ENCODE results near the gene SGCA.

SGCA gene

GRCh38 chr17:50196826-50197225 lies 31.0 kb downstream of the SGCA start:
- no peak for DNase-seq

- no peak for DNase-seq
Measured at GRCh38 chr17:50198026-50198669, 32.3 kb downstream of the SGCA start.

- no peak for DNase-seq
Measured at GRCh38 chr17:50199211-50199802, 33.5 kb downstream of the SGCA start.

- DNase-seq, result peak; percentile 78
Measured at GRCh38 chr17:50199803-50200456, 34.1 kb downstream of the SGCA start.

GRCh38 chr17:50200457-50201275 lies 34.9 kb downstream of the SGCA start:
- DNase-seq, result peak; percentile 37

- DNase-seq, result no peak
Measured at GRCh38 chr17:50201276-50201854, 35.6 kb downstream of the SGCA start, which contains the start of gene COL1A1. Gene COL1A1 (minus strand): TSS chr17:50201631. CDS start chr17:50201513, 118 bp downstream.

GRCh38 chr17:50203086-50203485 lies 37.3 kb downstream of the SGCA start:
- no peak for DNase-seq

- no peak for DNase-seq
Measured at GRCh38 chr17:50203604-50204345, 38.0 kb downstream of the SGCA start.

GRCh38 chr17:50204431-50204830 lies 38.6 kb downstream of the SGCA start:
- DNase-seq, result no peak

GRCh38 chr17:50205111-50205962 lies 39.5 kb downstream of the SGCA start:
- DNase-seq, result no peak

- DNase-seq, result no peak
Measured at GRCh38 chr17:50205963-50206505, 40.2 kb downstream of the SGCA start.

GRCh38 chr17:50206604-50207293 lies 40.9 kb downstream of the SGCA start:
- no peak for DNase-seq

- no peak for DNase-seq
Measured at GRCh38 chr17:50207315-50207714, 41.5 kb downstream of the SGCA start.

- no peak for DNase-seq
Measured at GRCh38 chr17:50207792-50208567, 42.2 kb downstream of the SGCA start.

- DNase-seq, result no peak
Measured at GRCh38 chr17:50208611-50209061, 42.8 kb downstream of the SGCA start.

- no peak for DNase-seq
Measured at GRCh38 chr17:50209133-50209471, 43.3 kb downstream of the SGCA start.

GRCh38 chr17:50209472-50210239 lies 43.9 kb downstream of the SGCA start:
- DNase-seq, result no peak

All from DMS79 (cell line).